BLaER1 treated with 17β-estradiol and CSF1 and Interleukin-3, amounts not matched to agents 10 nM and 100 nM (cell line): ENCODE measurements around the gene CSTF1.
"Not testable (repeated sequence)": the region's sequence is repeated elsewhere in the genome, so short reads cannot be mapped to it uniquely, and the experiment has no call there.

Experiments
- H3K27ac ChIP-seq, 11 experiments: shearing (Covaris generic); formaldehyde crosslinking; 2 replicates each; pipeline ENCODE4 v1.8.1; 2022
- H3K27me3 ChIP-seq, 11 experiments: shearing (Covaris generic); formaldehyde crosslinking; 2 replicates each; pipeline ENCODE4 v1.8.1; 2022
- H3K36me3 ChIP-seq, 11 experiments: shearing (Covaris generic); formaldehyde crosslinking; 2 replicates each; pipeline ENCODE4 v1.8.1; 2022
- H3K4me1 ChIP-seq, 10 experiments: shearing (Covaris generic); formaldehyde crosslinking; 2 replicates each; pipeline ENCODE4 v1.8.1; 2022
- H3K4me2 ChIP-seq, 11 experiments: shearing (Covaris generic); formaldehyde crosslinking; 2 replicates each; pipeline ENCODE4 v1.8.1; 2022
- H3K4me3 ChIP-seq, 10 experiments: shearing (Covaris generic); formaldehyde crosslinking; 2 replicates each; pipeline ENCODE4 v1.8.1; 2022
- H3K9ac ChIP-seq, 11 experiments: shearing (Covaris generic); formaldehyde crosslinking; 2 replicates each; pipeline ENCODE4 v1.8.1; 2022
- H3K9me3 ChIP-seq, 11 experiments: shearing (Covaris generic); formaldehyde crosslinking; replicated peaks in 1 of 11; 2 replicates each; pipeline ENCODE4 v1.8.1; 2022
- H4K20me1 ChIP-seq, 11 experiments: shearing (Covaris generic); formaldehyde crosslinking; 2 replicates each; pipeline ENCODE4 v1.8.1; 2022
- Cebpa-rat ChIP-seq, 11 experiments: shearing (Covaris generic); IDR thresholded peaks; 2 replicates each; pipeline ENCODE4 v1.8.1; 2022

The CSTF1 gene

GRCh38 chr20:56378386-56378785 lies 14.1 kb upstream of the CSTF1 start:
- Histone ChIP-seq H3K36me3 (peaks cover 24 to 100% (median 98%) of the 10 kb centered on the region in 11 experiments), H3K4me1 (peaks cover 0 to 54% (median 11%) of the 10 kb centered on the region in 10 experiments; a peak in 12 of 20 replicates), H3K27ac (no peak overlapping the region), H3K9me3 (no peaks in the 10 kb centered on the region), H4K20me1 (peaks cover 0 to 61% (median 15%) of the 10 kb centered on the region in 11 experiments; a peak in 15 of 22 replicates), H3K27me3 (no peaks in the 10 kb centered on the region), H3K4me3 (no peak overlapping the region), H3K4me2 (no peak overlapping the region), H3K9ac (no peak overlapping the region)
- TF ChIP-seq Cebpa-rat (IDR thresholded peaks at IDR 0.05): no peak

- H4K20me1 ChIP-seq: peaks cover 0 to 67% (median 26%) of the 10 kb centered on the region in 11 experiments; a peak in 15 of 22 replicates
- peak overlapping the region in 4 of 11 experiments; percentile 5 to 45 (median 18); a peak in 3 of 22 replicates for H3K4me2 ChIP-seq
- H3K27ac ChIP-seq: no peak overlapping the region
- no peak for TF ChIP-seq Cebpa-rat (IDR thresholded peaks at IDR 0.05)
- no peaks in the 10 kb centered on the region for H3K9me3 ChIP-seq
- H3K27me3 ChIP-seq: no peaks in the 10 kb centered on the region
- H3K36me3 ChIP-seq: peaks cover 30 to 100% (median 98%) of the 10 kb centered on the region in 11 experiments
- no peak overlapping the region for H3K9ac ChIP-seq
- H3K4me3 ChIP-seq: no peak overlapping the region
- H3K4me1 ChIP-seq: peaks cover 0 to 34% (median 0%) of the 10 kb centered on the region in 10 experiments; a peak in 8 of 20 replicates
These were observed 12.1 kb upstream of the CSTF1 start for GRCh38 chr20:56380375-56380774.

GRCh38 chr20:56381501-56381900 lies 10.9 kb upstream of the CSTF1 start:
- Histone ChIP-seq H3K4me2 (no peak overlapping the region), H3K4me1 (peaks cover 0 to 23% (median 0%) of the 10 kb centered on the region in 10 experiments; a peak in 8 of 20 replicates), H3K9ac (no peak overlapping the region), H4K20me1 (peaks cover 0 to 70% (median 26%) of the 10 kb centered on the region in 11 experiments; a peak in 15 of 22 replicates), H3K36me3 (peaks cover 40 to 100% (median 99%) of the 10 kb centered on the region in 11 experiments), H3K9me3 (no peaks in the 10 kb centered on the region), H3K27ac (no peak overlapping the region), H3K4me3 (no peak overlapping the region), H3K27me3 (no peaks in the 10 kb centered on the region)
- no peak for TF ChIP-seq Cebpa-rat (IDR thresholded peaks at IDR 0.05)

- Histone ChIP-seq H3K4me2 (no peak overlapping the region), H3K4me1 (peaks cover 0 to 16% (median 0%) of the 10 kb centered on the region in 10 experiments; a peak in 7 of 20 replicates), H3K4me3 (no peak overlapping the region), H3K27me3 (no peaks in the 10 kb centered on the region), H3K36me3 (peaks cover 44 to 100% (median 99%) of the 10 kb centered on the region in 11 experiments), H3K9ac (no peak overlapping the region; a peak in 1 of 22 replicates), H4K20me1 (peaks cover 0 to 65% (median 26%) of the 10 kb centered on the region in 11 experiments; a peak in 15 of 22 replicates), H3K27ac (no peak overlapping the region), H3K9me3 (no peaks in the 10 kb centered on the region)
- no peak for TF ChIP-seq Cebpa-rat (IDR thresholded peaks at IDR 0.05)
These were observed 9.7 kb upstream of the CSTF1 start for GRCh38 chr20:56382696-56383095.

GRCh38 chr20:56383334-56383733 lies 9.1 kb upstream of the CSTF1 start:
- no peaks in the 10 kb centered on the region for H3K9me3 ChIP-seq
- peaks cover 0 to 59% (median 26%) of the 10 kb centered on the region in 11 experiments; a peak in 15 of 22 replicates for H4K20me1 ChIP-seq
- H3K27ac ChIP-seq: no peak overlapping the region; a peak in 1 of 22 replicates
- no peaks in the 10 kb centered on the region for H3K27me3 ChIP-seq
- no peak overlapping the region; a peak in 1 of 22 replicates for H3K9ac ChIP-seq
- TF ChIP-seq Cebpa-rat (IDR thresholded peaks at IDR 0.05): no peak
- no peak overlapping the region for H3K4me2 ChIP-seq
- H3K4me1 ChIP-seq: peaks cover 0 to 16% (median 0%) of the 10 kb centered on the region in 10 experiments; a peak in 7 of 20 replicates
- peaks cover 44 to 100% (median 99%) of the 10 kb centered on the region in 11 experiments for H3K36me3 ChIP-seq
- no peak overlapping the region for H3K4me3 ChIP-seq

- TF ChIP-seq Cebpa-rat (IDR thresholded peaks at IDR 0.05): no peak
- 0 out of 22 replicates have a peak overlapping the region, but pooled peaks of 1 of the 11 experiments have one; percentile 19 for H3K9ac ChIP-seq
- peaks cover 0 to 45% (median 26%) of the 10 kb centered on the region in 11 experiments; a peak in 15 of 22 replicates for H4K20me1 ChIP-seq
- H3K27me3 ChIP-seq: no peaks in the 10 kb centered on the region
- H3K4me3 ChIP-seq: no peak overlapping the region
- peaks cover 2 to 13% (median 7%) of the 10 kb centered on the region in 10 experiments; a peak in 19 of 20 replicates for H3K4me1 ChIP-seq
- peaks cover 42 to 100% (median 99%) of the 10 kb centered on the region in 11 experiments for H3K36me3 ChIP-seq
- no peak overlapping the region for H3K4me2 ChIP-seq
- no peaks in the 10 kb centered on the region for H3K9me3 ChIP-seq
- no peak overlapping the region for H3K27ac ChIP-seq
These were observed 7.3 kb upstream of the CSTF1 start for GRCh38 chr20:56385130-56385529.

- TF ChIP-seq Cebpa-rat (IDR thresholded peaks at IDR 0.05): no peak
- Histone ChIP-seq H4K20me1 (peaks cover 0 to 45% (median 22%) of the 10 kb centered on the region in 11 experiments; a peak in 15 of 22 replicates), H3K4me3 (no peak overlapping the region), H3K27ac (peak overlapping the region in 2 of 11 experiments; percentile 3 to 31; a peak in 1 of 22 replicates), H3K9me3 (no peaks in the 10 kb centered on the region), H3K27me3 (no peaks in the 10 kb centered on the region), H3K9ac (no peak overlapping the region), H3K4me1 (peaks cover 12 to 22% (median 17%) of the 10 kb centered on the region in 10 experiments), H3K36me3 (peaks cover 42 to 95% (median 93%) of the 10 kb centered on the region in 11 experiments), H3K4me2 (no peak overlapping the region)
These were observed 6.2 kb upstream of the CSTF1 start for GRCh38 chr20:56386219-56386618.

- H4K20me1 ChIP-seq: peaks cover 0 to 21% (median 6%) of the 10 kb centered on the region in 11 experiments; a peak in 8 of 22 replicates
- no peak overlapping the region for H3K4me2 ChIP-seq
- H3K27me3 ChIP-seq: no peaks in the 10 kb centered on the region
- no peak for TF ChIP-seq Cebpa-rat (IDR thresholded peaks at IDR 0.05)
- 0 out of 22 replicates have a peak overlapping the region, but pooled peaks of 1 of the 11 experiments have one; percentile 7 for H3K9ac ChIP-seq
- peaks cover 26 to 73% (median 67%) of the 10 kb centered on the region in 11 experiments for H3K36me3 ChIP-seq
- no peaks in the 10 kb centered on the region for H3K9me3 ChIP-seq
- H3K4me1 ChIP-seq: peaks cover 22 to 32% (median 28%) of the 10 kb centered on the region in 10 experiments
- H3K4me3 ChIP-seq: no peak overlapping the region
- H3K27ac ChIP-seq: no peak overlapping the region
These were observed 3.6 kb upstream of the CSTF1 start for GRCh38 chr20:56388882-56389281.

- Histone ChIP-seq H3K4me2 (peak overlapping the region in 9 of 11 experiments; percentile 81 to 95 (median 86); a peak in 12 of 22 replicates), H3K4me1 (peaks cover 28 to 38% (median 35%) of the 10 kb centered on the region in 10 experiments), H3K9ac (no peak overlapping the region), H4K20me1 (peaks cover 0 to 17% (median 4%) of the 10 kb centered on the region in 11 experiments; a peak in 8 of 22 replicates), H3K27ac (no peak overlapping the region), H3K27me3 (no peaks in the 10 kb centered on the region), H3K4me3 (no peak overlapping the region; a peak in 1 of 20 replicates), H3K36me3 (peaks cover 22 to 72% (median 60%) of the 10 kb centered on the region in 11 experiments), H3K9me3 (no peaks in the 10 kb centered on the region)
- no peak for TF ChIP-seq Cebpa-rat (IDR thresholded peaks at IDR 0.05)
These were observed 2.6 kb upstream of the CSTF1 start for GRCh38 chr20:56389807-56390206.

- peak overlapping the region in 6 of 11 experiments; percentile 84 to 94 (median 92); a peak in 6 of 22 replicates for H3K9ac ChIP-seq
- not testable (repeated sequence) for H3K27me3 ChIP-seq, H3K9me3 ChIP-seq
- H3K4me2 ChIP-seq: peak overlapping the region in 10 of 11 experiments; percentile 81 to 95 (median 87); a peak in 21 of 22 replicates
- peak overlapping the region in 1 of 11 experiments; percentile 97; a peak in 2 of 22 replicates for H3K27ac ChIP-seq
- peaks cover 28 to 38% (median 35%) of the 10 kb centered on the region in 10 experiments for H3K4me1 ChIP-seq
- H4K20me1 ChIP-seq: peaks cover 0 to 19% (median 4%) of the 10 kb centered on the region in 11 experiments; a peak in 10 of 22 replicates
- peaks cover 27 to 72% (median 60%) of the 10 kb centered on the region in 11 experiments for H3K36me3 ChIP-seq
- H3K4me3 ChIP-seq: peak overlapping the region in 7 of 10 experiments; percentile 83 to 96 (median 93); a peak in 9 of 20 replicates
These were observed 2.0 kb upstream of the CSTF1 start for GRCh38 chr20:56390396-56390795.
